Inflammatory macrophage treated with lipopolysaccharide for 4 hours (primary cell): ENCODE results near the gene ATXN1.

Source experiments
- DNase-seq: peaks from one replicate; pipeline ENCODE4 v3.0.0-alpha.2; 2020

Gene ATXN1

GRCh38 chr6:16345449-16346330 lies 415.6 kb downstream of the ATXN1 start:
- DNase-seq: no peak

DNA sequence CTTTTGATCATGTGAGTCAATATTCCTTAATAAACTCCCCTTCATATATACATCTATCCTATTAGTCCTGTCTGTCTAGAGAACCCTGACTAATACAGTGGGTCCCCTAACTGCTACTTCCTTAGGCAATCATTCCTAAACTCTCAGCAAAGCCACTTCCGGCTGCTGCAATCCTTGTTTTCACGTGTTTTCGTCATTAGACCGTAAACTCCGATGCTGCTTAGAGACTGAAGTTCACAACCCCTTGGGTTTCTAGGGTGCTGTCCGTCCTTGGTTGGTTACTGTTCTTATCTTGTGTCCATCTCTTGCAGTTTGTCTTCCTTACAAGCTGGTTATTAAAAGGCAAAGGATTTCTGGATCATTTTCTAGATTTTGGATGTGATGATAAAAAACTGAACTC lies 416.5 kb downstream of the ATXN1 start:
- DNase-seq: peak; percentile 32

DNA sequence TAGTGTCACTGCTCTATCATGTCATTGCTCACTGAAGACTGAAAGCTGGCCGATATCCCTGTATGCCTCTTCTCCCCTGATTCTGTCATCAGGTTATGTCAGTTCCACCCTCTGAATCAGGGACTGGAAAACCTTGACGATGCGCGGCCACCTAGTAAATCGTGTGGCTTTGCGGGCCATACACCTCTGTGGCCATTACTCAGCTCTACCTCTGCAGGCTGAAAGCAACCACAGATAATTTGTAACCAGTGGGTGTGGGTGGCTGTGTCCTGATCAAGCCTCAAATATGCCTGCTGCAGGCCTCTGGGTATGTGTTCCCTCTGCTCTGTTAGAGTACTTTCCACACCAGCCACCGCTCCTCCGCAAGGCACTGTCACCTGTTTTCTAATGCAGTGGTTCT lies 417.7 kb downstream of the ATXN1 start:
- DNase-seq: no peak

GRCh38 chr6:16339265-16339587 lies 422.0 kb downstream of the ATXN1 start:
- no peak for DNase-seq

DNA sequence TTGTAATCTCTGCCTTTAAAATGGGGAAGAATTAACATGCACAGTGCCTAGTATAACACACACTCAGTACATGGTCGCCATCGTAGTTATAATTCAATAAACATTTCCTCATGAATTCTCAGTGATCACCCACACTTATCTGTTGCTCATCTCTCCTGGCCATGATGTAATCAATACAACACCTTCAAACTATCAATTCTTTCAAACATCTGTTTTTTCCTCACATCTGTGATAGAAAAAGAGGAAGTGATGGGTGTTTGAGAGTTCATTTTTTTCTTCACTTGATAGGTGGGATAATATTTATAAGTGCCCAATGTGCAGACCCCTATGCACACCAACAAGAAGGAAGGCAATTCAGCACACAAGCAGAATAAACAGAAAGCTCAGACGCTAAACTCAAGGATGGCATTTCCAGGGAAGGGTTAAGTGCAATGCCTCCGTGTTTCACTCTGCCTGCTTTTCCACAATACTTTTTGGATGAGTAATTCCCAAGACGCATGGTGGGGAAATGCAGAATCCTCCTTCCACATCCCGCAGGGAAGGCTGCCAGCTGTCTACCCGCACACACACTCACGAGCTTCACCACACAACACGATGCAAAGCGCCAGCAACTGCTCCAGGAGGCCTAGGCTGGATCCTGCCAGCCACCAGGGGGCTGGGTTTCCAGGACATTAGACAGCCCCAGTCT lies 422.5 kb downstream of the ATXN1 start:
- no peak for DNase-seq

DNA sequence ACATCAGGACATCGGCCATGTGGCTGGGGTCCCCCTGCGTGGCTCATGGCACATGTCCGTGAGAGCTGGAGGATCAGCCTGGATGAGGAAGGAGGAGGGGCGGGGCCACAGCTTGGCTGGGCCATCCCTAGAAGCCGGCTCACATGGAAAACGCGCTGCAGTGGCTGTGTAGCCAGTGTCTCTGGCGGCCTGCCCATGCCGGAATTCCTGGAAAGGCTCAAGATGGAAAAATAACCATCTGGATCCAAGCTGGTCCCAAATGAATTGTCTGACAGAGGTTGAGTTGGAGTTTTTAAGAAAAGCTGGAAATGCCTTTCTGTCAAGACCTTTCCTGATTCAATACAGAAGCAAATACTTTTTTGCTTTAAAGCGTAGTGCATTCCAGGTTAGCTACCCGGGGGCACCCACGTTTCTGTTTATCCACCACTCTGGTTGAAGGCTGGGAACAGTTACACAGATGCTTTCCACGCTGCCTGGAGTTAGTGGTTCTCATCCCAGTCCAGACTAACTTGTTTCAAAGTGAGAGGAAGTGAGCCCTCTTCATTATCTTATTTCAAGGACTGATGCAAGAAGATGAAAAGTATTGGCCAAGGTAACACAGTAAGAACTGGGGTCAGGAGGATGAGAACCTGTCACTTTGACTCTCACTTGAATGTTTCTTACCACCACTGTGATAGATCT lies 423.8 kb downstream of the ATXN1 start:
- DNase-seq: no peak

GRCh38 chr6:16336911-16337294 lies 424.4 kb downstream of the ATXN1 start:
- DNase-seq: no peak

- no peak for DNase-seq
These were observed 425.0 kb downstream of the ATXN1 start for GRCh38 chr6:16336056-16336818.

GRCh38 chr6:16335176-16335575 lies 426.1 kb downstream of the ATXN1 start:
- DNase-seq: no peak

- DNase-seq: peak; percentile 91
These were observed 426.6 kb downstream of the ATXN1 start for GRCh38 chr6:16334671-16335070.

DNA sequence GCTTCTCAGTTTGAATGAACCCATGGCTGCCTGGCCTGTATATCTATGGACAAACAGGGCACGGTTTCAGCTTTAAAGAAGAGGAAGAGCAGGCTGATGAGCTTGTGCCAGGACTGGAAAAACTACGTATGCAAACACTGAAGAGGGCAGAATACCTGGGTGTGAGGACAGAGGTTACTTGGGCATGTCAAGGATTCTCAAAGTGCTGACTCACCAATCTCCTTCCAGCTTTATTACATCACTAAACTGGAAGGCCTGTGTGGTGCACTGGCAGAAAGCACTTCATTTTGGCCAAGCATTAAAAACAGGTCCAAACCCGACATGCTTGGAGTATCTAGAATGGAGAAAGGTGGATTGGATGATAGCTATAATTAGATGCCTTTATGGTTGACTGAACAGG lies 427.7 kb downstream of the ATXN1 start:
- no peak for DNase-seq

GRCh38 chr6:16332175-16332542 lies 429.1 kb downstream of the ATXN1 start:
- DNase-seq: peak; percentile 75

DNA sequence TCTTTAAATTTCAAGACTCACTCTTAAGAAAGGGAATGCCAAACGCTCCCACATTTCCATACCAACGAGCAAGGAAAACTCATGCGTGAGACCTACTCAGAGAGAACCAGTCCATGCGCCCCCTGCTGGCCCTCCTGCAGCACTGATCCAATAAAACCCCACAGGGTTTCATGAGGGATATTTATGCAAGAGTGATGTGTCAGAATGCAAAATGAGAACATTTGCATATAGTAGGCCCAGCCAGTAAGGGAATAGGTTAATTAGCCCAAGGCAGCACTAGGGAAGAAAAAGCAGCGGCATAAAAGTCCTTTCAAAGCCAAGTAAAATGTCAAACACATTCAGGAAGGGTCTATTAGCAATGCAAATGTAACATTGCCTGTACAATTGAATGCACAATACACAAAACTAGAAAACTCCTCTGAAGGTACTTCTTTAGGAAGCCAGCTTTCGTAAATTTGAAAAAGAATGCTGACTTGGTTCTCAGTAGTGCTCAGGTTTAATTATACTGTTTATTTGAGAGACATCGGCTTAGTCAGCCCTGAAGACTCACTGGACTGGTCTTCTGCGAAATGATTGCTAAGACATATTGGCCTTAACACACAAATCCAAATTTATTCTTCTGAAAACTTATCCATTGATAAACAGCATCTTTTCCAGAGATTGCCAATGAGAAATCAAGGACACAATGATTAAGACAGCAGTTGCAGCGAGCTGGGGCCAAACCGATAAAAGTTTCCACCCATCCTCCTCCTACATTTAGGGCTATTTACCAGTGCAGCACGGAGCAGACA lies 429.7 kb downstream of the ATXN1 start:
- peak; percentile 86 for DNase-seq

- DNase-seq: no peak
These were observed 432.0 kb downstream of the ATXN1 start for GRCh38 chr6:16329233-16329632.

GRCh38 chr6:16327777-16328325 lies 433.4 kb downstream of the ATXN1 start:
- no peak for DNase-seq

GRCh38 chr6:16326971-16327776 lies 434.1 kb downstream of the ATXN1 start:
- DNase-seq: no peak

DNA sequence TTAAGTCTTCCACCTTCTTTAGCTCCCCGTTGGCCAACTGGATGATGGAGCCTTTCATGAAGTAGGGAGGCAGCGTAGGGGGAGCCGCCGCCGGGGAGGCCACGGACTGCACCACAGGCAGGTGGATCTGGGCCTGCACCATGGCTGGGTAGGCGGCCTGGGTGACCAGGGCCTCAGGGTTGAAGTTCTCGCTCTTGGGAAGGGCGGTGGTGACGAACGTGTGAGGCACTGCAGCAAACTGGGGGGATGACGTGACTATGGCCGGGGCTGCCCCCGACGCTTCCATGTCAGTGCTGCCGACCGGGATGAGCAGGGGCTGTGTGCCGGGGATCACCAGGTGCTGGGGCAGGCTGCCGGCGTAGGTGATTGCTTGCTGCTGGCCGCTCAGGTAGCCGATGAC lies 434.7 kb downstream of the ATXN1 start:
- DNase-seq: no peak

DNA sequence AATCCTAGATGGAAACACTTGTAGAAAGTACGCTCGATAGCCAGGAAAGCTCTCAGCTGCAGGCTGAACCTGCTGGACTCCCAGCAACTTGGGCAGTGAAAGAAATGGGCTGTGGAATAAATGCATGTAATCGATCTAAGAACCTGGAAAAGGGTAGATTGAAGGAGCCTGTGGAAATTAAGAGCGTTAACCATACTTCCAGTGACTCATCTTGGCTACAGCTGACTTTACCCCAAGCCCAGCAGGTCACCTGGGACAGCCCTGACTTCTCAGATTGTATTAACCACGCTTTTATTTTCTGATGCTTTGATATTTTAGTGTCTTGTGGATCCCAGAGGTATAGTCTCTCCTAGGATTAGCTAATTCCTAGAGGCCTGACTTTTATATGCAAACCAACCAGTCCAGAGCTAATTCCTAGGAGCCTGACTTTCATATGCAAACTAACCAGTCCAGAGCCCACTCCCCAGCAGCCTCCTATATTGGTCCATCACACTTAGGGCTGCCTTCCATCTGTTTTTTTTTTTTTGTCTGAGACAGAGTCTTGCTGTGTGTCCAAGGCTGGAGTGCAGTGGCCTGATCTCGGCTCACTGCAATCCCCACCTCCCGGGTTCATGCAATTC lies 436.5 kb downstream of the ATXN1 start:
- DNase-seq: no peak

- DNase-seq: no peak
These were observed 437.1 kb downstream of the ATXN1 start for GRCh38 chr6:16324184-16324583.

GRCh38 chr6:16322666-16323312 lies 438.5 kb downstream of the ATXN1 start:
- peak; percentile 92 for DNase-seq
